GM19193 (cell line): ENCODE data around the gene TMEM181.
A peak's percentile ranks its signal among the peaks of the same experiment; 100 is the strongest.

ENCODE experiments used
- POLR2A ChIP-seq: IDR thresholded peaks from 4 replicates; pipeline ENCODE4 v1.6.1; 2011; ENCODE audit not compliant: insufficient read depth, insufficient read length; ENCODE audit errors: extremely low read depth

Gene TMEM181

GRCh38 chr6:158635427-158636073 is 75.7 kb downstream of the TMEM181 start:
- no peak for TF ChIP-seq POLR2A

- no peak for TF ChIP-seq POLR2A
These were observed 76.9 kb downstream of the TMEM181 start for GRCh38 chr6:158636778-158637177.

GRCh38 chr6:158638324-158638854 is 78.5 kb downstream of the TMEM181 start:
- no peak for TF ChIP-seq POLR2A

GRCh38 chr6:158639056-158639455 is 79.2 kb downstream of the TMEM181 start:
- TF ChIP-seq POLR2A = no peak

GRCh38 chr6:158640519-158640918 is 80.6 kb downstream of the TMEM181 start:
- TF ChIP-seq POLR2A = no peak

- TF ChIP-seq POLR2A = no peak
These were observed 82.3 kb downstream of the TMEM181 start for GRCh38 chr6:158642097-158642601.

- TF ChIP-seq POLR2A = no peak
These were observed 83.9 kb downstream of the TMEM181 start for GRCh38 chr6:158643836-158644230.

- peak; percentile 88 for TF ChIP-seq POLR2A
These were observed 84.6 kb downstream of the TMEM181 start, which contains the start of gene DYNLT1 for GRCh38 chr6:158644231-158645063. DYNLT1 (minus strand) TSS chr6:158644743; CDS start chr6:158644708, 35 bp downstream.

- no peak for TF ChIP-seq POLR2A
These were observed 85.5 kb downstream of the TMEM181 start for GRCh38 chr6:158645064-158646022.

GRCh38 chr6:158646023-158646910 is 86.4 kb downstream of the TMEM181 start:
- no peak for TF ChIP-seq POLR2A

- no peak for TF ChIP-seq POLR2A
These were observed 87.6 kb downstream of the TMEM181 start for GRCh38 chr6:158647501-158647900.

GRCh38 chr6:158648682-158649131 is 88.8 kb downstream of the TMEM181 start:
- no peak for TF ChIP-seq POLR2A
